ENCODE data around the gene PLEKHG2. TPM values are rescaled to one million over a fixed set of nuclear protein-coding genes. Genes with fewer than 3 reads are reported as not detected.

Gene PLEKHG2
- total and polyA plus RNA-seq, 9 of the 15 experiments (the other 6 are each of a cell fraction or from before 2014, with no cell fraction given) = 0.98 to 45.7 (median 9.8) TPM

DNA sequence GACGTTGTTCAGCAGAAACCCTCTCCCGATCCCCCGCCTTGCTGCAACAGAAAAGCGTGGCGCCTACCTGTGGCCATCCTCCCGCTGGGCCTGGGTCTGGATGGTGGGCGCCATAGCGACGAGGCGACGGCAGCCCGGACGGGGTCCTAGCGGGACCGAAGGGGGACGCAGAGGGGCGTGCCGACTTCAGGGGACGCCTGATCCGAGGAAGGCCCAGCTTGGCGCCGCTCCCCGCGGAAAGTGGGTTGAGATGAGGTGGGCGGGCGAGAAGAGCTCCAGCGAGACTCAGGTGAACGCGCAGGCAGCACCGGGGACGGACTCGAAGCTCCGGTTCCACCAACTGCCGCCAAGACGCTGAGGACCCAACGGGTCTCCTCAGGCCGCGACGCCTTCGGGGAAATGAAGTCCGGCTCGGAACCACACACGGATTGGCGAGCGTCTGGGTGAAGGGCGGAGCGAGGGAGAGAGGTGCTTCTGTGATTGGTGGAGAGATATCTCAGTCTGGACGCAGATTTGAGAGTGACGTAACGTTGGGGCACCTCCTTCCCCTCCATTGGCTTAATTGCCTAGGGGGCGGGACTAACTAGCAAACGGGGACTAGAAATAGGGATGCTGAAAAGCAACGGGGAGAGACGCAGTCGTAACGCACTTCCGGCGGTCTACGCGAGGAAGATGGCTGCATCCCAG lies 21.6 kb upstream of the PLEKHG2 start, which contains the start of the genes MED29 and PAF1 (continued):
- TF ChIP-seq, protein P1, sequence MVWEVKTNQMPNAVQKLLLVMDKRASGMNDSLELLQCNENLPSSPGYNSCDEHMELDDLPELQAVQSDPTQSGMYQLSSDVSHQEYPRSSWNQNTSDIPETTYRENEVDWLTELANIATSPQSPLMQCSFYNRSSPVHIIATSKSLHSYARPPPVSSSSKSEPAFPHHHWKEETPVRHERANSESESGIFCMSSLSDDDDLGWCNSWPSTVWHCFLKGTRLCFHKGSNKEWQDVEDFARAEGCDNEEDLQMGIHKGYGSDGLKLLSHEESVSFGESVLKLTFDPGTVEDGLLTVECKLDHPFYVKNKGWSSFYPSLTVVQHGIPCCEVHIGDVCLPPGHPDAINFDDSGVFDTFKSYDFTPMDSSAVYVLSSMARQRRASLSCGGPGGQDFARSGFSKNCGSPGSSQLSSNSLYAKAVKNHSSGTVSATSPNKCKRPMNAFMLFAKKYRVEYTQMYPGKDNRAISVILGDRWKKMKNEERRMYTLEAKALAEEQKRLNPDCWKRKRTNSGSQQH (CRISPR knock-in tag; IDR thresholded peaks at IDR 0.05) = peak; percentile 59; the same call in 1 of the 2 replicates
- TF ChIP-seq, protein P2, sequence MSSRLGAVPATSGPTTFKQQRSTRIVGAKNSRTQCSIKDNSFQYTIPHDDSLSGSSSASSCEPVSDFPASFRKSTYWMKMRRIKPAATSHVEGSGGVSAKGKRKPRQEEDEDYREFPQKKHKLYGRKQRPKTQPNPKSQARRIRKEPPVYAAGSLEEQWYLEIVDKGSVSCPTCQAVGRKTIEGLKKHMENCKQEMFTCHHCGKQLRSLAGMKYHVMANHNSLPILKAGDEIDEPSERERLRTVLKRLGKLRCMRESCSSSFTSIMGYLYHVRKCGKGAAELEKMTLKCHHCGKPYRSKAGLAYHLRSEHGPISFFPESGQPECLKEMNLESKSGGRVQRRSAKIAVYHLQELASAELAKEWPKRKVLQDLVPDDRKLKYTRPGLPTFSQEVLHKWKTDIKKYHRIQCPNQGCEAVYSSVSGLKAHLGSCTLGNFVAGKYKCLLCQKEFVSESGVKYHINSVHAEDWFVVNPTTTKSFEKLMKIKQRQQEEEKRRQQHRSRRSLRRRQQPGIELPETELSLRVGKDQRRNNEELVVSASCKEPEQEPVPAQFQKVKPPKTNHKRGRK (tag; IDR thresholded peaks at IDR 0.05) = no peak
- TF ChIP-seq MED1 (CRISPR knock-in tag; IDR thresholded peaks at IDR 0.05; ENCODE audit: borderline replicate concordance) = no peak
- peak; percentile 91 for TF ChIP-seq GABPB1 (CRISPR knock-in tag; IDR thresholded peaks at IDR 0.05)
- TF ChIP-seq KDM1A (IDR thresholded peaks at IDR 0.05) = no peak
- no peak for TF ChIP-seq ZKSCAN3 (CRISPR knock-in tag; IDR thresholded peaks at IDR 0.05)
- TF ChIP-seq ZNF324 (CRISPR knock-in tag; IDR thresholded peaks at IDR 0.05) = 0 out of 2 replicates have a peak, but pooled peaks have one; percentile 29
- no peak for TF ChIP-seq FUS (optimal IDR thresholded peaks at IDR 0.05; ENCODE audit: low read depth, low read length)
- TF ChIP-seq XRCC5 (IDR thresholded peaks at IDR 0.05; ENCODE audit: low read depth, low read length) = no peak; the same call in 1 of the 2 replicates
- no peak for TF ChIP-seq ZNF589 (CRISPR knock-in tag; IDR thresholded peaks at IDR 0.05; ENCODE audit: low read depth)
- no peak for TF ChIP-seq PCBP1 (IDR thresholded peaks at IDR 0.05; ENCODE audit: low read depth, low read length, poor library complexity, severe bottlenecking)
- no peak for TF ChIP-seq TRIM24 (IDR thresholded peaks at IDR 0.05)
- peak; percentile 44; the same call in 1 of the 2 replicates for TF ChIP-seq ZBTB17 (CRISPR knock-in tag; IDR thresholded peaks at IDR 0.05)
- TF ChIP-seq ELF2 (CRISPR knock-in tag; IDR thresholded peaks at IDR 0.05) = no peak
- TF ChIP-seq YBX1 (IDR thresholded peaks at IDR 0.05) = no peak
- TF ChIP-seq NFATC3 (IDR thresholded peaks at IDR 0.05) = no peak
- no peak for TF ChIP-seq ZNF785 (CRISPR knock-in tag; IDR thresholded peaks at IDR 0.05)
- peak; percentile 56 for TF ChIP-seq EGR1 (conservative IDR thresholded peaks at IDR 0.05)
- TF ChIP-seq ARID2 (IDR thresholded peaks at IDR 0.05) = no peak
- no peak for TF ChIP-seq ZNF212 (CRISPR knock-in tag; IDR thresholded peaks at IDR 0.05)
- peak; percentile 97 for TF ChIP-seq KDM5B (IDR thresholded peaks at IDR 0.05; ENCODE audit: insufficient replicate concordance, low read depth, low read length)
- TF ChIP-seq, protein P3, sequence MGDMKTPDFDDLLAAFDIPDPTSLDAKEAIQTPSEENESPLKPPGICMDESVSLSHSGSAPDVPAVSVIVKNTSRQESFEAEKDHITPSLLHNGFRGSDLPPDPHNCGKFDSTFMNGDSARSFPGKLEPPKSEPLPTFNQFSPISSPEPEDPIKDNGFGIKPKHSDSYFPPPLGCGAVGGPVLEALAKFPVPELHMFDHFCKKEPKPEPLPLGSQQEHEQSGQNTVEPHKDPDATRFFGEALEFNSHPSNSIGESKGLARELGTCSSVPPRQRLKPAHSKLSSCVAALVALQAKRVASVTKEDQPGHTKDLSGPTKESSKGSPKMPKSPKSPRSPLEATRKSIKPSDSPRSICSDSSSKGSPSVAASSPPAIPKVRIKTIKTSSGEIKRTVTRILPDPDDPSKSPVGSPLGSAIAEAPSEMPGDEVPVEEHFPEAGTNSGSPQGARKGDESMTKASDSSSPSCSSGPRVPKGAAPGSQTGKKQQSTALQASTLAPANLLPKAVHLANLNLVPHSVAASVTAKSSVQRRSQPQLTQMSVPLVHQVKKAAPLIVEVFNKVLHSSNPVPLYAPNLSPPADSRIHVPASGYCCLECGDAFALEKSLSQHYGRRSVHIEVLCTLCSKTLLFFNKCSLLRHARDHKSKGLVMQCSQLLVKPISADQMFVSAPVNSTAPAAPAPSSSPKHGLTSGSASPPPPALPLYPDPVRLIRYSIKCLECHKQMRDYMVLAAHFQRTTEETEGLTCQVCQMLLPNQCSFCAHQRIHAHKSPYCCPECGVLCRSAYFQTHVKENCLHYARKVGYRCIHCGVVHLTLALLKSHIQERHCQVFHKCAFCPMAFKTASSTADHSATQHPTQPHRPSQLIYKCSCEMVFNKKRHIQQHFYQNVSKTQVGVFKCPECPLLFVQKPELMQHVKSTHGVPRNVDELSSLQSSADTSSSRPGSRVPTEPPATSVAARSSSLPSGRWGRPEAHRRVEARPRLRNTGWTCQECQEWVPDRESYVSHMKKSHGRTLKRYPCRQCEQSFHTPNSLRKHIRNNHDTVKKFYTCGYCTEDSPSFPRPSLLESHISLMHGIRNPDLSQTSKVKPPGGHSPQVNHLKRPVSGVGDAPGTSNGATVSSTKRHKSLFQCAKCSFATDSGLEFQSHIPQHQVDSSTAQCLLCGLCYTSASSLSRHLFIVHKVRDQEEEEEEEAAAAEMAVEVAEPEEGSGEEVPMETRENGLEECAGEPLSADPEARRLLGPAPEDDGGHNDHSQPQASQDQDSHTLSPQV (IDR thresholded peaks at IDR 0.05) = no peak
- peak; percentile 65 for TF ChIP-seq ESRRA (IDR thresholded peaks at IDR 0.05; ENCODE audit: borderline replicate concordance, low read depth)
